HepG2 (cell line): Measurements from ENCODE around the gene LINS1. TPM values are rescaled to one million over a fixed set of nuclear protein-coding genes. Genes with fewer than 3 reads are reported as not detected.

Experiments
- ATAC-seq: fragments of 200-7000 bp; cut with Tn5 transposase; 3 replicates; pipeline ENCODE4 v1.9.1; 2020; ENCODE audit warnings: mild to moderate bottlenecking, moderate library complexity
- BruUV-seq: library from RNA; stranded (reverse); fragments of 400-500 nt; replicated peaks from 2 replicates; lab custom pipeline; 2021; lab: Mats Ljungman, UMichigan
- CTCF ChIA-PET: fragments of 300-600 bp; formaldehyde crosslinking; extraction: SDS; loops from one replicate; lab custom pipeline; 2021; ENCODE audit warnings: low total read pairs, inconsistent platforms, low intra/inter-chr PET ratio; lab: Yijun Ruan, JAX
- POLR2A ChIA-PET: fragments of 350-600 bp; sonication (Branson Sonifier 250); formaldehyde crosslinking; loops from one replicate; lab custom pipeline; 2020; ENCODE audit warnings: antibody characterized with exemption, inconsistent platforms; lab: Yijun Ruan, JAX
- DNase-seq: peaks from one replicate; pipeline ENCODE4 v3.0.0-alpha.2; 2015; ENCODE audit warnings: low spot score
- FAIRE-seq: peaks from 3 replicates; lab custom pipeline; 2011; peaks lifted over from hg19 to GRCh38; lab: Jason Lieb, UNC
- H2AFZ ChIP-seq: one replicate; pipeline ENCODE4 v1.6.1; 2011; ENCODE audit warnings: low read length, inconsistent platforms
- H3K27ac ChIP-seq: fragments of 300-600 bp; 3 replicates; pipeline ENCODE4 v1.8.0; 2011; ENCODE audit warnings: mixed run types, mild to moderate bottlenecking, mixed read lengths, low read length, inconsistent platforms; ENCODE audit not compliant: insufficient read depth; ENCODE audit errors: extremely low read length
- H3K27me3 ChIP-seq, 2 experiments: fragments of 200-600 bp in 1 of 2; 2 replicates in 1 of 2; 3 replicates in 1 of 2; pipeline versions ENCODE4 v1.6.0 to v1.8.0; 2011; ENCODE audit warnings: low read length in 2 of 2, mild to moderate bottlenecking in 2 of 2, moderate library complexity in 2 of 2, inconsistent platforms in 1 of 2; ENCODE audit not compliant: insufficient read depth in 2 of 2, control insufficient read depth in 1 of 2
- H3K36me3 ChIP-seq, 2 experiments: fragments of 200-600 bp in 1 of 2; replicated peaks in 1 of 2; 2 replicates in 1 of 2; 3 replicates in 1 of 2; pipeline versions ENCODE4 v1.5.1 to v1.8.0; 2011; ENCODE audit warnings: low read length in 2 of 2, inconsistent platforms in 1 of 2; ENCODE audit not compliant: insufficient read depth in 2 of 2, control insufficient read depth in 1 of 2
- H3K4me1 ChIP-seq: 2 replicates; pipeline ENCODE4 v1.5.1; 2012; ENCODE audit warnings: low read length, inconsistent platforms; ENCODE audit not compliant: insufficient read depth
- H3K4me2 ChIP-seq: 2 replicates; pipeline ENCODE4 v1.6.0; 2011; ENCODE audit warnings: low read depth, low read length, inconsistent platforms
- H3K4me3 ChIP-seq, 3 experiments: fragments of 200-600 bp in 1 of 3; sonication (generic), shearing (Covaris generic) in 1 of 3; replicated peaks in 1 of 3; 2 replicates each; pipeline ENCODE4 v1.5.1; 2011 to 2016; ENCODE audit warnings: low read length in 3 of 3, inconsistent platforms in 2 of 3, low read depth in 2 of 3, mild to moderate bottlenecking in 2 of 3, control low read depth in 1 of 3, mixed read lengths in 1 of 3; ENCODE audit not compliant: insufficient read depth in 1 of 3
- H3K79me2 ChIP-seq: one replicate; pipeline ENCODE4 v1.6.1; 2011; ENCODE audit warnings: low read length, inconsistent platforms; ENCODE audit not compliant: insufficient read depth
- H3K9ac ChIP-seq: 2 replicates; pipeline ENCODE4 v1.6.0; 2011; ENCODE audit warnings: mild to moderate bottlenecking, low read depth, low read length, inconsistent platforms; ENCODE audit not compliant: insufficient read depth
- H3K9me3 ChIP-seq: 2 replicates; pipeline ENCODE4 v1.5.1; 2012; ENCODE audit warnings: mild to moderate bottlenecking, low read length
- H4K20me1 ChIP-seq: 2 replicates; pipeline ENCODE4 v1.6.0; 2011; ENCODE audit warnings: inconsistent platforms, mild to moderate bottlenecking, low read length, moderate library complexity; ENCODE audit not compliant: insufficient read depth
- CEBPB ChIP-seq: IDR thresholded peaks from 2 replicates; pipeline ENCODE4 v1.6.1; 2011; ENCODE audit warnings: low read depth, low read length, improper control_type of control experiment, borderline replicate concordance
- DR1 ChIP-seq: sonication (generic); formaldehyde crosslinking; IDR thresholded peaks from 2 replicates; pipeline ENCODE4 v1.8.0; 2021; ENCODE audit warnings: mild to moderate bottlenecking, missing genetic modification reagents, inconsistent platforms
- GFI1 ChIP-seq: sonication (generic); formaldehyde crosslinking; IDR thresholded peaks from 2 replicates; pipeline ENCODE4 v1.5.0; 2020; ENCODE audit warnings: missing genetic modification reagents, mild to moderate bottlenecking, borderline replicate concordance
- GLI4 ChIP-seq: sonication (generic); formaldehyde crosslinking; IDR thresholded peaks from 2 replicates; pipeline ENCODE4 v1.5.1; 2020; ENCODE audit warnings: missing genetic modification reagents, mild to moderate bottlenecking, moderate library complexity, borderline replicate concordance
- HOXA5 ChIP-seq: sonication (generic); formaldehyde crosslinking; IDR thresholded peaks from 2 replicates; pipeline ENCODE4 v1.4.0; 2020; ENCODE audit warnings: missing genetic modification reagents
- KLF15 ChIP-seq: sonication (generic); formaldehyde crosslinking; IDR thresholded peaks from 2 replicates; pipeline ENCODE4 v1.8.1; 2023; ENCODE audit warnings: borderline replicate concordance, mild to moderate bottlenecking, inconsistent platforms, missing genetic modification reagents, mixed read lengths
- MXD4 ChIP-seq: IDR thresholded peaks from 2 replicates; pipeline ENCODE4 v1.6.1; 2016; ENCODE audit warnings: mild to moderate bottlenecking, missing biosample characterization, missing genetic modification reagents
- ONECUT2 ChIP-seq: sonication (generic); formaldehyde crosslinking; IDR thresholded peaks from 2 replicates; pipeline ENCODE4 v1.4.0; 2020; ENCODE audit warnings: missing genetic modification reagents
- PPARG ChIP-seq: conservative IDR thresholded peaks from 2 replicates; pipeline ENCODE4 v1.6.1; 2016; ENCODE audit warnings: missing biosample characterization, missing genetic modification reagents
- RBM22 ChIP-seq: fragments of 200-400 bp; formaldehyde crosslinking; optimal IDR thresholded peaks from 2 replicates; pipeline ENCODE3; 2017; ENCODE audit warnings: mild to moderate bottlenecking, low read length, moderate library complexity
- RBM39 ChIP-seq: fragments of 200-400 bp; formaldehyde crosslinking; IDR thresholded peaks from one replicate; pipeline ENCODE4 v1.6.1; 2018; ENCODE audit warnings: antibody characterized with exemption, mild to moderate bottlenecking, low read depth, low read length; ENCODE audit not compliant: poor library complexity, severe bottlenecking
- TOPORS ChIP-seq: sonication (generic); formaldehyde crosslinking; IDR thresholded peaks from 2 replicates; pipeline ENCODE4 v1.8.0; 2023; ENCODE audit warnings: mild to moderate bottlenecking, missing genetic modification reagents
- WGBS: methylation state at CpG from one replicate; pipeline ENCODE4 v1.1.6; 2017; ENCODE audit warnings: low lambda C conversion rate; 5-methylcytosine and 5-hydroxymethylcytosine counted together
- in situ Hi-C: cut with HindIII; loops from 2 replicates; pipeline ENCODE4 v1.10.0; 2017; ENCODE audit warnings: low pct_unique_long_range_greater_than_20kb; ENCODE audit not compliant: extremely low pct_ligation_motif_present
- intact Hi-C: fragments of 100-400 bp; cut with micrococcal nuclease; formaldehyde crosslinking; loops from one replicate; pipeline ENCODE4 v1.10.0; 2022; ENCODE audit not compliant: unreplicated experiment
- polyA plus RNA-seq, 8 experiments: library from polyadenylated mRNA; depleted of rRNA in 3 of 8; stranded (reverse) in 7 of 8; unstranded in 1 of 8; fragments of >200 nt; fragmentation: Illumina TruSeq in 4 of 8; extraction: Trizol in 4 of 8; gene quantifications; 2 replicates each; pipeline versions ENCODE4 v1.2.1 to v1.2.3, GENCODE V29; 2011 to 2016; ENCODE audit warnings: low read depth in 4 of 8, missing spikeins in 1 of 8, mixed read lengths in 1 of 8; ENCODE audit not compliant: insufficient read depth in 1 of 8
- total RNA-seq, 5 experiments: library from RNA; depleted of rRNA; stranded (reverse); fragments of >200 nt; fragmentation: Illumina TruSeq; extraction: Trizol; gene quantifications; 2 replicates each; pipeline ENCODE4 v1.2.3, GENCODE V29; 2016; ENCODE audit warnings: low read depth in 1 of 5
- TF ChIP-seq, protein P1 (sequence below): sonication (generic); formaldehyde crosslinking; IDR thresholded peaks from 2 replicates; pipeline ENCODE4 v1.4.0; 2020; ENCODE audit warnings: missing genetic modification reagents
- TF ChIP-seq, protein P2 (sequence below): sonication (generic); formaldehyde crosslinking; IDR thresholded peaks from 2 replicates; pipeline ENCODE4 v1.8.1; 2023; ENCODE audit warnings: mild to moderate bottlenecking, missing genetic modification reagents, borderline replicate concordance
- TF ChIP-seq, protein P3 (sequence below): sonication (generic); formaldehyde crosslinking; IDR thresholded peaks from 2 replicates; pipeline ENCODE4 v1.8.0; 2022; ENCODE audit warnings: missing genetic modification reagents, mild to moderate bottlenecking, inconsistent platforms, borderline replicate concordance

The LINS1 gene
- total and polyA plus RNA-seq, 2 of the 13 experiments (the other 11 are each of a cell fraction or from before 2014, with no cell fraction given): 9.8 to 10.4 TPM

DNA sequence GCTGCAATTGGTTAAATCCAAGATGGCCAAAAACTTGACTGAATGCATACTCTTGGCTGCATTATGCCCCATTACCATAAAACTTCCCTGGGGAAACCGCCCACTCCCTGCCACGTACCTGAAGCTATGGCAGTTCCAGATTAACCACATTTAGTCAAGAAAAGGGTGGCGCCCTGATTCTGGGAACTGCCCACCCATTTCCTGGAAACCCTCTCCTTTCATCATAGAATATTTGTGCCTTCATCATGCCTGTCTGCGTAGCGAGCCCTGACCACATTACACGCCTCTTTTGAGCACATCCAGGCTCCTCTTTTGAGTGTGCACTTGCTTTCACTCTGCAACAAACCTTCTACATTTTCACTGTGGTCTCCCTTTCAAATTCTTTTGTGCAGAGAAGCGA, 5.2 kb downstream of the LINS1 start (continued):
- TF ChIP-seq KLF15 (CRISPR knock-in tag) (no peak), TOPORS (CRISPR knock-in tag) (no peak), CEBPB (no peak), RBM22 (no peak)

DNA sequence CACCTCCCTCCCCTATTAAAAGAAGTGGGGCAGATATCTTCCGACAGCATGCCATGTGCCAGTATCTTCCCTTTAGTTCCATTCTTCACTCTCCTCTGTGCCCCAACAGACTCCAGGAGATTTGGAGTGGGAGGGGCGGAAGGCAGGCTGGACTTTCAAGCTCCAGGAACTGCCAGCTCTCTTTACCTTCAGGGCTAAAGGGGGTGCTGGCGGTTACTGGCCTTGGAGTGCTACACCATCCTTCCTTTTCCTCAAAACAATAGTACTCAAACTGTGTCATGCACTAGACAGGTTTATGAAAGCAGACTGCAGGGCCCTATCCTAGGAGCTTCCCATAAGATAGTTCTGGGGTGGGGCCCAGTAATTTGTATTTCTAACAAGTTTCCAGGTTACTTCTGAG, 6.0 kb downstream of the LINS1 start:
- Histone ChIP-seq H3K9me3 (no peaks in the 10 kb centered on the region; the same call in 1 of the 2 replicates), H3K4me1 (peaks cover 24% of the 10 kb centered on the region), H3K4me2 (no peak overlapping the region), H3K9ac (no peak overlapping the region), H3K36me3 (no peaks in the 10 kb centered on the region), H3K27ac (no peak overlapping the region), H2AFZ (no peak overlapping the region), H3K4me3 (no peak overlapping the region), H3K79me2 (peaks cover 50% of the 10 kb centered on the region), H4K20me1 (no peaks in the 10 kb centered on the region)
- WGBS: 91% methylated on average over 3 of the region's 3 CpGs
- intact Hi-C loops: no loop called here
- POLR2A ChIA-PET: no interaction called here
- in situ Hi-C loops: no loop called here
- no TSS peak for BruUV-seq
- CTCF ChIA-PET: no interaction called here
- TF ChIP-seq GFI1 (CRISPR knock-in tag): no peak
- TF ChIP-seq, protein P1, sequence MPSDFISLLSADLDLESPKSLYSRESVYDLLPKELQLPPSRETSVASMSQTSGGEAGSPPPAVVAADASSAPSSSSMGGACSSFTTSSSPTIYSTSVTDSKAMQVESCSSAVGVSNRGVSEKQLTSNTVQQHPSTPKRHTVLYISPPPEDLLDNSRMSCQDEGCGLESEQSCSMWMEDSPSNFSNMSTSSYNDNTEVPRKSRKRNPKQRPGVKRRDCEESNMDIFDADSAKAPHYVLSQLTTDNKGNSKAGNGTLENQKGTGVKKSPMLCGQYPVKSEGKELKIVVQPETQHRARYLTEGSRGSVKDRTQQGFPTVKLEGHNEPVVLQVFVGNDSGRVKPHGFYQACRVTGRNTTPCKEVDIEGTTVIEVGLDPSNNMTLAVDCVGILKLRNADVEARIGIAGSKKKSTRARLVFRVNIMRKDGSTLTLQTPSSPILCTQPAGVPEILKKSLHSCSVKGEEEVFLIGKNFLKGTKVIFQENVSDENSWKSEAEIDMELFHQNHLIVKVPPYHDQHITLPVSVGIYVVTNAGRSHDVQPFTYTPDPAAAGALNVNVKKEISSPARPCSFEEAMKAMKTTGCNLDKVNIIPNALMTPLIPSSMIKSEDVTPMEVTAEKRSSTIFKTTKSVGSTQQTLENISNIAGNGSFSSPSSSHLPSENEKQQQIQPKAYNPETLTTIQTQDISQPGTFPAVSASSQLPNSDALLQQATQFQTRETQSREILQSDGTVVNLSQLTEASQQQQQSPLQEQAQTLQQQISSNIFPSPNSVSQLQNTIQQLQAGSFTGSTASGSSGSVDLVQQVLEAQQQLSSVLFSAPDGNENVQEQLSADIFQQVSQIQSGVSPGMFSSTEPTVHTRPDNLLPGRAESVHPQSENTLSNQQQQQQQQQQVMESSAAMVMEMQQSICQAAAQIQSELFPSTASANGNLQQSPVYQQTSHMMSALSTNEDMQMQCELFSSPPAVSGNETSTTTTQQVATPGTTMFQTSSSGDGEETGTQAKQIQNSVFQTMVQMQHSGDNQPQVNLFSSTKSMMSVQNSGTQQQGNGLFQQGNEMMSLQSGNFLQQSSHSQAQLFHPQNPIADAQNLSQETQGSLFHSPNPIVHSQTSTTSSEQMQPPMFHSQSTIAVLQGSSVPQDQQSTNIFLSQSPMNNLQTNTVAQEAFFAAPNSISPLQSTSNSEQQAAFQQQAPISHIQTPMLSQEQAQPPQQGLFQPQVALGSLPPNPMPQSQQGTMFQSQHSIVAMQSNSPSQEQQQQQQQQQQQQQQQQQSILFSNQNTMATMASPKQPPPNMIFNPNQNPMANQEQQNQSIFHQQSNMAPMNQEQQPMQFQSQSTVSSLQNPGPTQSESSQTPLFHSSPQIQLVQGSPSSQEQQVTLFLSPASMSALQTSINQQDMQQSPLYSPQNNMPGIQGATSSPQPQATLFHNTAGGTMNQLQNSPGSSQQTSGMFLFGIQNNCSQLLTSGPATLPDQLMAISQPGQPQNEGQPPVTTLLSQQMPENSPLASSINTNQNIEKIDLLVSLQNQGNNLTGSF (CRISPR knock-in tag): no peak
- no peak for TF ChIP-seq PPARG
- no peak for TF ChIP-seq ONECUT2
- TF ChIP-seq, protein P2, sequence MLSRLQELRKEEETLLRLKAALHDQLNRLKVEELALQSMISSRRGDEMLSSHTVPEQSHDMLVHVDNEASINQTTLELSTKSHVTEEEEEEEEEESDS (CRISPR knock-in tag): no peak
- no peak for TF ChIP-seq HOXA5 (CRISPR knock-in tag)
- no peak for TF ChIP-seq DR1 (CRISPR knock-in tag)
- TF ChIP-seq MXD4 (CRISPR knock-in tag): no peak
- TF ChIP-seq, protein P3, sequence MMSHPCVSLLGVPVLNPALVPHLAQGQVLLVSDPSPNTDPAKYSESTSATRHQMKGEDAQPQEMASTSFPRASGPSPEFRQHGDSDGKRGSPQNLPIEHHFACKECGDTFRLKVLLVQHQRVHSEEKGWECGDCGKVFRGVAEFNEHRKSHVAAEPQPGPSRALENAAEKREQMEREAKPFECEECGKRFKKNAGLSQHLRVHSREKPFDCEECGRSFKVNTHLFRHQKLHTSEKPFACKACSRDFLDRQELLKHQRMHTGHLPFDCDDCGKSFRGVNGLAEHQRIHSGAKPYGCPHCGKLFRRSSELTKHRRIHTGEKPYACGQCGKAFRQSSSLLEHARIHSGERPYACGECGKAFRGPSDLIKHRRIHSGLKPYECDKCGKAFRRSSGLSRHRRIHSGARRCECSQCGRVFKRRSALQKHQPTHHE: no peak
- no peak for TF ChIP-seq GLI4 (CRISPR knock-in tag)
- no peak for TF ChIP-seq RBM39
- TF ChIP-seq, all 625 proteins: peak for 0
- no peaks in the 10 kb centered on the region; a peak in 1 of 5 replicates for H3K27me3 ChIP-seq
- no peak for DNase-seq
- no peak for FAIRE-seq
- no peak for ATAC-seq
